Peyer's patch (tissue), 4 donors: ENCODE data around the gene DDX3X. TPM values are rescaled to one million over a fixed set of nuclear protein-coding genes. Genes with fewer than 3 reads are reported as not detected.
"Not testable (repeated sequence)": the region's sequence is repeated elsewhere in the genome, so short reads cannot be mapped to it uniquely, and the experiment has no call there.

ENCODE experiments used
- DNase-seq, 3 donors: peaks; one replicate each; pipeline ENCODE4 v3.0.0-alpha.2; 2017 to 2019
- H3K27ac ChIP-seq, 4 donors: fragments of 200-600 bp; sonication (generic); one replicate each; pipeline ENCODE4 v1.5.1; 2016 to 2019
- H3K27me3 ChIP-seq, 2 donors: fragments of 200-600 bp; sonication (generic); one replicate each; pipeline ENCODE4 v1.5.1; 2019
- H3K36me3 ChIP-seq, 3 donors: fragments of 200-600 bp; sonication (generic); one replicate each; pipeline ENCODE4 v1.5.1; 2016 to 2019
- H3K4me1 ChIP-seq, 4 donors: fragments of 200-600 bp; sonication (generic); one replicate each; pipeline ENCODE4 v1.5.1; 2016 to 2019
- H3K4me3 ChIP-seq, 4 donors: fragments of 200-600 bp; sonication (generic); 1 replicate in 3 of 4; 2 replicates in 1 of 4; pipeline ENCODE4 v1.5.1; 2016 to 2019; ENCODE audit warnings: mild to moderate bottlenecking in 1 of 4
- H3K9me3 ChIP-seq, 4 donors: fragments of 200-600 bp; sonication (generic); one replicate each; pipeline ENCODE4 v1.5.1; 2016 to 2019; ENCODE audit warnings: mild to moderate bottlenecking in 1 of 4
- POLR2A ChIP-seq, 2 donors: fragments of 450-650 bp; IDR thresholded peaks; one replicate each; pipeline ENCODE4 v1.5.1; 2017; ENCODE audit warnings: antibody characterized with exemption in 2 of 2, mild to moderate bottlenecking in 2 of 2, moderate library complexity in 2 of 2
- total RNA-seq, 4 donors: library from RNA; depleted of rRNA; stranded (reverse); fragments of >200 nt; gene quantifications; one replicate each; pipeline ENCODE4 v1.1.0, GENCODE V29; 2016
- TF ChIP-seq, protein P1 (sequence below), 6 experiments: fragments of 450-650 bp in 4 of 6; fragments of 200-600 bp in 2 of 6; sonication (generic) in 1 of 6; IDR thresholded peaks; one replicate each; pipeline ENCODE4 v1.5.1; 2017 to 2019; ENCODE audit warnings: antibody characterized with exemption in 6 of 6, mild to moderate bottlenecking in 3 of 6, moderate library complexity in 1 of 6

The DDX3X gene
- total RNA-seq, 4 donors from 2014 or later, result 152 to 215 (median 179) TPM

DNA sequence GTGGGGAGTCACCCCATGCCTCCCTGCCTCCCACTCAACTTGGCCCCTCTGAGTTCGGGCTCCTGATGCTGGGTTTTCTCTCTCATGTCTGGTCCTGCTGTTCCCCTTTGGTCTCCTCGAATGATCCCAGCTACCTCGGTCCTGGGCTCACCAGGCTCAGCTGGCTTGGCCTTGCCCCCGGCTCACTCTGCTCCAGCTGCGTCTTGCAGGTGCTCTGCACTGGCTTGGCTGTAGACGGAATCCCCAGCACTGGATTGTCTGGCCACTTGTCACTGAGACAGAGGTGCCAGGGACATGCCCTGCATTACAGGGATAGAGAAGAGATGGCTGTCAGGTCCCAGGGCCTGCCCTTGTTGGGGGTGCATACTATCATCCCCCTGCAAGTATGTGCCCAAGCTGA is 71.6 kb downstream of the DDX3X start:
- DNase-seq, result no peak
- Histone ChIP-seq H3K36me3 (no peaks in the 10 kb centered on the region), H3K4me3 (no peak overlapping the region), H3K4me1 (no peaks in the 10 kb centered on the region), H3K9me3 (no peaks in the 10 kb centered on the region), H3K27me3 (no peaks in the 10 kb centered on the region), H3K27ac (no peak overlapping the region)
- TF ChIP-seq POLR2A (IDR thresholded peaks at IDR 0.05), result no peak
- TF ChIP-seq, protein P1, sequence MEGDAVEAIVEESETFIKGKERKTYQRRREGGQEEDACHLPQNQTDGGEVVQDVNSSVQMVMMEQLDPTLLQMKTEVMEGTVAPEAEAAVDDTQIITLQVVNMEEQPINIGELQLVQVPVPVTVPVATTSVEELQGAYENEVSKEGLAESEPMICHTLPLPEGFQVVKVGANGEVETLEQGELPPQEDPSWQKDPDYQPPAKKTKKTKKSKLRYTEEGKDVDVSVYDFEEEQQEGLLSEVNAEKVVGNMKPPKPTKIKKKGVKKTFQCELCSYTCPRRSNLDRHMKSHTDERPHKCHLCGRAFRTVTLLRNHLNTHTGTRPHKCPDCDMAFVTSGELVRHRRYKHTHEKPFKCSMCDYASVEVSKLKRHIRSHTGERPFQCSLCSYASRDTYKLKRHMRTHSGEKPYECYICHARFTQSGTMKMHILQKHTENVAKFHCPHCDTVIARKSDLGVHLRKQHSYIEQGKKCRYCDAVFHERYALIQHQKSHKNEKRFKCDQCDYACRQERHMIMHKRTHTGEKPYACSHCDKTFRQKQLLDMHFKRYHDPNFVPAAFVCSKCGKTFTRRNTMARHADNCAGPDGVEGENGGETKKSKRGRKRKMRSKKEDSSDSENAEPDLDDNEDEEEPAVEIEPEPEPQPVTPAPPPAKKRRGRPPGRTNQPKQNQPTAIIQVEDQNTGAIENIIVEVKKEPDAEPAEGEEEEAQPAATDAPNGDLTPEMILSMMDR (IDR thresholded peaks at IDR 0.05), result no peak

DNA sequence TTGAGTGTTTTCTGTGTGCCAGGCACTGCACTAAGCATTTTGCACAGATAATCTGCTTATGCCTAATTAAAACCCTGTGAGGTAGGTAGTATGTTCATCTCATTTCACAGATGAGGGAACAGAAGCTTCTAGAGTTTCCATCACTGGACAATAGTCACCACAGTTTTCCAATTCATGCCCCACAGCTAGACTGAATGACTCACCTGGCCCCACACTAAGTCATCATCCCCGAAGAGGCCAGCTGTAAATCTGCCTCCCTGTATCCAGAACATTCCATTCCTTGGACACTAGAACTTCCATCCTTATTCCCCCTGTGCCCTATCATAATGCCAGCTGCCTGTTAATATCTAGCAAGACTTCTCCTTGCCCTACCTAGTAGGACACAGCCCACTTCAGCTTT is 72.2 kb downstream of the DDX3X start:
- no peaks in the 10 kb centered on the region for H3K27me3 ChIP-seq
- no peaks in the 10 kb centered on the region for H3K4me1 ChIP-seq
- no peaks in the 10 kb centered on the region for H3K9me3 ChIP-seq
- H3K36me3 ChIP-seq, result no peaks in the 10 kb centered on the region
- no peak overlapping the region for H3K27ac ChIP-seq
- DNase-seq, result no peak
- no peak for TF ChIP-seq POLR2A (IDR thresholded peaks at IDR 0.05)
- TF ChIP-seq, protein P1 (IDR thresholded peaks at IDR 0.05), result no peak
- H3K4me3 ChIP-seq, result no peak overlapping the region

DNA sequence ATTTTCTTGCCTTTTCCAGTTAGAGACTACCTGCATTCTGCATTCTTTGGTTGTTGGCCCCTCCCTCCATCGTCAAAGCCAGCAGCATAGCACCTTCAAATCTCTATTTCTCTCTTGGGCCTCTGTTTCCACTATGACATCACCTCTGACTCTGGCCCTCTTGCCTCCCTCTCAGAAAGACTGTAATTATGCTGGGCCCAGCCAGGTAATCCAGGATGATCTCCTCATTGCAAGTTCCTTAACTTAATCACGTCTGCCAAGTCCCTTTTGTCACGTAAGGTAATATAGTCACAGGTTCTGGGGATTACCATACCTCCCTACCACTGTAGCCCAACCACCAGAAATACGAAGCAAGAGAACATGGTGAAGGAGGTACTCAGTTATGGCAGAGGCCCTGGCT is 73.9 kb downstream of the DDX3X start:
- no peak overlapping the region for H3K4me3 ChIP-seq
- no peaks in the 10 kb centered on the region for H3K9me3 ChIP-seq
- no peaks in the 10 kb centered on the region for H3K4me1 ChIP-seq
- H3K27ac ChIP-seq, result no peak overlapping the region
- no peaks in the 10 kb centered on the region for H3K27me3 ChIP-seq
- no peaks in the 10 kb centered on the region for H3K36me3 ChIP-seq
- no peak for DNase-seq
- TF ChIP-seq, protein P1 (IDR thresholded peaks at IDR 0.05), result no peak
- TF ChIP-seq POLR2A (IDR thresholded peaks at IDR 0.05), result no peak

DNA sequence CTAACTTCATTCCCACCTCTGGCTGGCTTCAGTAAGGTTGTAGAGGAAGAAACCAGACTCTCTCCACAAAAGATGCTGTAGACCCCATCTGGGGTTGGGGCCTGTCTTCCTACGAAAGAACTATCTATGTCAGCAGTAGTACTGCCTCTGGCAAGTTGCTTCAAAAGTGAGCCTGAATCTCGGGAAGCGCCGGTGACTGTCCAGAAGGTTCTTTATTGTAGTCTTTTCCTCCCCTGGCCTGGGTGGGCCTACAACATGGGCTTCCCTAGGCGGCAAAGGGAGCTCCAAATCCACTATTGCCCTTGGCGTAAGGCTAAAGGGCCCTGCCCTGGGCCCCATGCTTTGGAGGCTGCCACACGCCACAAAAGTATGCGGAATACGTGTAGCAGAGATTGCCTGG is 74.6 kb downstream of the DDX3X start:
- TF ChIP-seq, protein P1 (IDR thresholded peaks at IDR 0.05), result no peak
- TF ChIP-seq POLR2A (IDR thresholded peaks at IDR 0.05), result no peak

GRCh38 chrX:41409006-41409405 is 75.0 kb downstream of the DDX3X start:
- no peaks in the 10 kb centered on the region for H3K9me3 ChIP-seq
- no peaks in the 10 kb centered on the region for H3K4me1 ChIP-seq
- TF ChIP-seq, protein P1 (IDR thresholded peaks at IDR 0.05), result no peak
- TF ChIP-seq POLR2A (IDR thresholded peaks at IDR 0.05), result no peak
- DNase-seq, result no peak
- H3K27ac ChIP-seq, result no peak overlapping the region
- no peaks in the 10 kb centered on the region for H3K36me3 ChIP-seq
- H3K4me3 ChIP-seq, result no peak overlapping the region
- no peaks in the 10 kb centered on the region for H3K27me3 ChIP-seq

More for the DNA sequence above, 74.6 kb downstream of the DDX3X start:
- no peaks in the 10 kb centered on the region for H3K4me1 ChIP-seq
- H3K27ac ChIP-seq, result no peak overlapping the region
- DNase-seq, result no peak
- H3K36me3 ChIP-seq, result no peaks in the 10 kb centered on the region
- no peak overlapping the region for H3K4me3 ChIP-seq
- H3K9me3 ChIP-seq, result no peaks in the 10 kb centered on the region
- H3K27me3 ChIP-seq, result no peaks in the 10 kb centered on the region

GRCh38 chrX:41411222-41411621 is 77.3 kb downstream of the DDX3X start:
- not testable (repeated sequence) for H3K36me3 ChIP-seq, H3K4me3 ChIP-seq, H3K27ac ChIP-seq, H3K4me1 ChIP-seq, H3K9me3 ChIP-seq, H3K27me3 ChIP-seq, DNase-seq
